GM18909 (cell line): ENCODE results near the gene SSBP4.
"Not testable (repeated sequence)": the region's sequence is repeated elsewhere in the genome, so short reads cannot be mapped to it uniquely, and the experiment has no call there.

Experiments
- ATAC-seq: cut with Tn5 transposase; IDR thresholded peaks from one replicate; pipeline ENCODE4 v1.9.1; 2021; ENCODE audit warnings: mild to moderate bottlenecking; ENCODE audit not compliant: unreplicated experiment, poor library complexity

The SSBP4 gene

GRCh38 chr19:18419195-18419698 lies at the start of gene SSBP4:
TSS of gene SSBP4 (plus strand) at chr19:18419398. CDS start at chr19:18419649, 251 bp downstream.
- peak; percentile 48 for ATAC-seq

- ATAC-seq = no peak
These were observed 45.7 kb upstream of the SSBP4 start for GRCh38 chr19:18373407-18373891.

- peak; percentile 81 for ATAC-seq
These were observed 45.1 kb upstream of the SSBP4 start for GRCh38 chr19:18373892-18374629.

- no peak for ATAC-seq
These were observed 42.2 kb upstream of the SSBP4 start for GRCh38 chr19:18377026-18377425.

GRCh38 chr19:18379803-18380747 lies 39.1 kb upstream of the SSBP4 start:
- no peak for ATAC-seq

- ATAC-seq = no peak
These were observed 38.4 kb upstream of the SSBP4 start for GRCh38 chr19:18380843-18381242.

GRCh38 chr19:18383622-18384021 lies 35.6 kb upstream of the SSBP4 start:
- not testable (repeated sequence) for ATAC-seq

- no peak for ATAC-seq
These were observed 34.4 kb upstream of the SSBP4 start for GRCh38 chr19:18384775-18385174.

- ATAC-seq = no peak
These were observed 33.9 kb upstream of the SSBP4 start for GRCh38 chr19:18385359-18385674.

GRCh38 chr19:18385675-18386542 lies 33.3 kb upstream of the SSBP4 start, which contains the start of gene GDF15:
TSS of gene GDF15 (plus strand) at chr19:18386158. CDS start at chr19:18386190, 32 bp downstream.
- ATAC-seq = no peak

GRCh38 chr19:18386543-18387271 lies 32.5 kb upstream of the SSBP4 start:
- no peak for ATAC-seq

- ATAC-seq = peak; percentile 75
These were observed 30.9 kb upstream of the SSBP4 start for GRCh38 chr19:18388100-18388959.

GRCh38 chr19:18388960-18389725 lies 30.1 kb upstream of the SSBP4 start:
- ATAC-seq = no peak

GRCh38 chr19:18389726-18390064 lies 29.5 kb upstream of the SSBP4 start:
- ATAC-seq = no peak

- no peak for ATAC-seq
These were observed 28.9 kb upstream of the SSBP4 start for GRCh38 chr19:18390065-18390907.

GRCh38 chr19:18391509-18392075 lies 27.6 kb upstream of the SSBP4 start:
- ATAC-seq = no peak

- ATAC-seq = no peak
These were observed 26.8 kb upstream of the SSBP4 start for GRCh38 chr19:18392417-18392816.
